ENCODE measurements around the gene KAZN. TPM values are rescaled to one million over a fixed set of nuclear protein-coding genes. Genes with fewer than 3 reads are reported as not detected.
A peak's percentile ranks its signal among the peaks of the same experiment; 100 is the strongest.

Gene KAZN
- total RNA-seq, 1 donor from 2014 or later, result 9.4 TPM

DNA sequence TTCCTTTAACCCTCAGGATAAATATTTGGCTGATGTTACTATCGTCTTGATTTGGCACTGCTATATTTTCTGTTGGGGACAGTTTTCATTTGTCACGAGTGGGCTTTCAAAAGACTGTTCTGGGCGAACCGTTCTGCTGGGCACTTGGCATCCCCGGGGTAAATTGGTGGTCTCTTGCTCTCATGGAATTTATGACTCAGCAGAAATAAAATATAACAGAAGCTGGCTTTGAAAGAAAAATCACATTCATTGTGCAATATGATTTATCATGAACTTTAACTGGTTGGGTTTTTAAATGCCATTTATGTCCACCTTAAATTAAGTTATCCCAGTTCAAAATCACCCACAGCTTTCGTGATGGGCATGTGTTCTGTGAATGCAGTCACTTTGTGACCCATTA lies 147.3 kb downstream of the KAZN start:
- no peaks in the 10 kb centered on the region for H3K27me3 Mint-ChIP-seq (ENCODE audit: low read depth, unreplicated experiment)
- TF ChIP-seq, protein P1, sequence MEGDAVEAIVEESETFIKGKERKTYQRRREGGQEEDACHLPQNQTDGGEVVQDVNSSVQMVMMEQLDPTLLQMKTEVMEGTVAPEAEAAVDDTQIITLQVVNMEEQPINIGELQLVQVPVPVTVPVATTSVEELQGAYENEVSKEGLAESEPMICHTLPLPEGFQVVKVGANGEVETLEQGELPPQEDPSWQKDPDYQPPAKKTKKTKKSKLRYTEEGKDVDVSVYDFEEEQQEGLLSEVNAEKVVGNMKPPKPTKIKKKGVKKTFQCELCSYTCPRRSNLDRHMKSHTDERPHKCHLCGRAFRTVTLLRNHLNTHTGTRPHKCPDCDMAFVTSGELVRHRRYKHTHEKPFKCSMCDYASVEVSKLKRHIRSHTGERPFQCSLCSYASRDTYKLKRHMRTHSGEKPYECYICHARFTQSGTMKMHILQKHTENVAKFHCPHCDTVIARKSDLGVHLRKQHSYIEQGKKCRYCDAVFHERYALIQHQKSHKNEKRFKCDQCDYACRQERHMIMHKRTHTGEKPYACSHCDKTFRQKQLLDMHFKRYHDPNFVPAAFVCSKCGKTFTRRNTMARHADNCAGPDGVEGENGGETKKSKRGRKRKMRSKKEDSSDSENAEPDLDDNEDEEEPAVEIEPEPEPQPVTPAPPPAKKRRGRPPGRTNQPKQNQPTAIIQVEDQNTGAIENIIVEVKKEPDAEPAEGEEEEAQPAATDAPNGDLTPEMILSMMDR (IDR thresholded peaks at IDR 0.05; ENCODE audit: insufficient read depth, low read depth, low read length), result no peak
- no peak for TF ChIP-seq EZH2 (IDR thresholded peaks at IDR 0.05; ENCODE audit: insufficient read depth, low read length)
- H3K9ac ChIP-seq (ENCODE audit: low read length), result no peak overlapping the region
- no peak overlapping the region for H3K4me2 ChIP-seq (ENCODE audit: low read length)
- no peak overlapping the region for H3K4me3 ChIP-seq (ENCODE audit: insufficient read depth, low read depth, low read length)
- no peak overlapping the region for H3K27ac Mint-ChIP-seq (ENCODE audit: unreplicated experiment)
- peaks cover 14% of the 10 kb centered on the region for H3K4me1 ChIP-seq (ENCODE audit: insufficient read depth, low read length)
- no peak overlapping the region for H3K4me3 Mint-ChIP-seq (ENCODE audit: unreplicated experiment)
- H2AFZ ChIP-seq (ENCODE audit: low read depth, low read length), result no peak overlapping the region
- no peaks in the 10 kb centered on the region for H3K27me3 ChIP-seq (ENCODE audit: insufficient read depth, low read length)
- FAIRE-seq (no peak), DNase-seq (ENCODE audit: low read depth) (no peak)
- no peak overlapping the region for H3K27ac ChIP-seq (ENCODE audit: low read depth, low read length)
- H3K4me1 Mint-ChIP-seq (ENCODE audit: low read depth, unreplicated experiment), result peaks cover 29% of the 10 kb centered on the region
- no peaks in the 10 kb centered on the region for H3K9me3 ChIP-seq (ENCODE audit: insufficient read depth, low read depth, low read length)
- H3K9me3 Mint-ChIP-seq (ENCODE audit: unreplicated experiment), result peaks cover 2% of the 10 kb centered on the region
- no peaks in the 10 kb centered on the region for H3K79me2 ChIP-seq (ENCODE audit: insufficient read depth, low read length)
- no peaks in the 10 kb centered on the region for H3K36me3 Mint-ChIP-seq (ENCODE audit: low read depth, unreplicated experiment)
- H4K20me1 ChIP-seq (ENCODE audit: insufficient read depth, low read length), result no peaks in the 10 kb centered on the region
- no peaks in the 10 kb centered on the region for H3K36me3 ChIP-seq (ENCODE audit: insufficient read depth, low read length)

DNA sequence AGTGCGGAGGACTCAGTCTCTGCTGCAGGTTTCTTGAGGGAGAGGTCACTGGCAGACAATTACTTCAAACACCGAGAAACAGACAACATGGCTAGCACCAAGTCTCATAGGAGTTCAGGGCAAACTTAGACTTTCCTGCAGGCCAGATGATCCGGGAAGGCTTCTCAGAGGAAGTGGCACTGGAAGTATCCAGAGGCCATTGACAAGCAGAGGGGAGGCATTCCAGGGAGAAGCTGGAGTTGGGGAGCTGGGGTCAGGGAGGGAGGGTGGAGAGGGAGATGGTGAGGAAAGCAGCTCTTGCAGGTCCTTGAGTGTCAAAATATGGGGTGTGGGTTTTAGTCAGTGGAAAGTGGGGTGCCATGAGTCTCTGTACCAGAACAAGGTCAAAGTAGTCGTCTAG lies 147.9 kb downstream of the KAZN start:
- peaks cover 23% of the 10 kb centered on the region for H3K4me1 Mint-ChIP-seq (ENCODE audit: low read depth, unreplicated experiment)
- no peak for FAIRE-seq

DNA sequence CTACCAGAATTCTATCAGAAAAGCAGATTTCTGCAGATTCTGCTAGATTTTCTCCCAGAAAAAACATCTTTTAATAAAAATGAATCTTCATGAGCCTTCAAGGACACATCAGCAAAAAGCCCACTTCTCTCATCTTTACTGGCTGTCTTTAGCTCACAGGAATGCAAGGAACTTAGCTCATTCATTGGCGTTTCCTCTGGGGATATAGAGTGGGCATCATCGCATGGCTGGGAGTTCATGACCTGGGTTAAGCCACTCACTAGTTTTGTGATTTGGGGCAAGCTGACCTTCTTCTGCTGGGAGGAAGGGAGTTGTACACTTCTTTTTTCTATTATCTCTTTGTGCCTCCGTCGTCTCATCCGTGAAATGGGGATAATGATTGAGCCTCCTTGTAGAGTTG lies 149.7 kb downstream of the KAZN start:
- no peaks in the 10 kb centered on the region for H3K4me1 ChIP-seq (ENCODE audit: insufficient read depth, low read length)
- no peak overlapping the region for H3K4me3 ChIP-seq (ENCODE audit: insufficient read depth, low read depth, low read length)
- no peak overlapping the region for H3K4me3 Mint-ChIP-seq (ENCODE audit: unreplicated experiment)
- H3K27ac ChIP-seq (ENCODE audit: low read depth, low read length), result no peak overlapping the region
- H3K9me3 ChIP-seq (ENCODE audit: insufficient read depth, low read depth, low read length), result no peaks in the 10 kb centered on the region
- no peaks in the 10 kb centered on the region for H4K20me1 ChIP-seq (ENCODE audit: insufficient read depth, low read length)
- peaks cover 9% of the 10 kb centered on the region for H3K4me1 Mint-ChIP-seq (ENCODE audit: low read depth, unreplicated experiment)
- H3K36me3 ChIP-seq (ENCODE audit: insufficient read depth, low read length), result no peaks in the 10 kb centered on the region
- no peaks in the 10 kb centered on the region for H3K36me3 Mint-ChIP-seq (ENCODE audit: low read depth, unreplicated experiment)
- TF ChIP-seq, protein P1 (IDR thresholded peaks at IDR 0.05; ENCODE audit: insufficient read depth, low read depth, low read length), result no peak
- TF ChIP-seq EZH2 (IDR thresholded peaks at IDR 0.05; ENCODE audit: insufficient read depth, low read length), result no peak
- no peak overlapping the region for H3K4me2 ChIP-seq (ENCODE audit: low read length)
- H3K27ac Mint-ChIP-seq (ENCODE audit: unreplicated experiment), result no peak overlapping the region
- H3K9me3 Mint-ChIP-seq (ENCODE audit: unreplicated experiment), result peaks cover 2% of the 10 kb centered on the region
- H3K27me3 ChIP-seq (ENCODE audit: insufficient read depth, low read length), result no peaks in the 10 kb centered on the region
- H2AFZ ChIP-seq (ENCODE audit: low read depth, low read length), result no peak overlapping the region
- DNase-seq (ENCODE audit: low read depth) (no peak), FAIRE-seq (no peak)
- H3K9ac ChIP-seq (ENCODE audit: low read length), result no peak overlapping the region
- no peaks in the 10 kb centered on the region for H3K27me3 Mint-ChIP-seq (ENCODE audit: low read depth, unreplicated experiment)
- H3K79me2 ChIP-seq (ENCODE audit: insufficient read depth, low read length), result no peaks in the 10 kb centered on the region

More for the DNA sequence above, 147.9 kb downstream of the KAZN start:
- Mint-ChIP-seq H3K27me3 (ENCODE audit: low read depth, unreplicated experiment) (no peaks in the 10 kb centered on the region), H3K27ac (ENCODE audit: unreplicated experiment) (peak overlapping the region; percentile 42), H3K4me3 (ENCODE audit: unreplicated experiment) (no peak overlapping the region), H3K36me3 (ENCODE audit: low read depth, unreplicated experiment) (no peaks in the 10 kb centered on the region), H3K9me3 (ENCODE audit: unreplicated experiment) (peaks cover 2% of the 10 kb centered on the region)
- Histone ChIP-seq H4K20me1 (ENCODE audit: insufficient read depth, low read length) (no peaks in the 10 kb centered on the region), H3K4me3 (ENCODE audit: insufficient read depth, low read depth, low read length) (no peak overlapping the region), H3K4me1 (ENCODE audit: insufficient read depth, low read length) (peaks cover 12% of the 10 kb centered on the region), H3K36me3 (ENCODE audit: insufficient read depth, low read length) (no peaks in the 10 kb centered on the region), H3K9me3 (ENCODE audit: insufficient read depth, low read depth, low read length) (no peaks in the 10 kb centered on the region), H3K4me2 (ENCODE audit: low read length) (no peak overlapping the region), H3K27me3 (ENCODE audit: insufficient read depth, low read length) (no peaks in the 10 kb centered on the region), H3K9ac (ENCODE audit: low read length) (no peak overlapping the region), H3K27ac (ENCODE audit: low read depth, low read length) (no peak overlapping the region), H2AFZ (ENCODE audit: low read depth, low read length) (no peak overlapping the region), H3K79me2 (ENCODE audit: insufficient read depth, low read length) (no peaks in the 10 kb centered on the region)
- DNase-seq (ENCODE audit: low read depth), result no peak
- TF ChIP-seq, protein P1 (IDR thresholded peaks at IDR 0.05; ENCODE audit: insufficient read depth, low read depth, low read length), result no peak
- TF ChIP-seq EZH2 (IDR thresholded peaks at IDR 0.05; ENCODE audit: insufficient read depth, low read length), result no peak
